Caco-2 (cell line): ENCODE results near the gene TEPSIN. TPM values are rescaled to one million over a fixed set of nuclear protein-coding genes. Genes with fewer than 3 reads are reported as not detected.
A peak's percentile ranks its signal among the peaks of the same experiment; 100 is the strongest.

Experiments
- BruUV-seq: library from RNA; stranded (reverse); fragments of 400-500 nt; replicated peaks from 2 replicates; lab custom pipeline; 2021; lab: Mats Ljungman, UMichigan
- CTCF ChIA-PET: fragments of 300-600 bp; sonication (Branson Sonifier 250); formaldehyde crosslinking; loops from one replicate; lab custom pipeline; 2022; ENCODE audit warnings: antibody characterized with exemption; lab: Charles Lee
- POLR2A ChIA-PET: fragments of 300-600 bp; sonication (Branson Sonifier 250); formaldehyde crosslinking; loops from one replicate; lab custom pipeline; 2022; ENCODE audit warnings: antibody characterized with exemption; lab: Charles Lee
- DNase-seq, 2 experiments: peaks; one replicate each; pipeline versions ENCODE4 v3.0.0 to v3.0.0-alpha.2; 2020 to 2022
- H3K27me3 ChIP-seq: replicated peaks from 2 replicates; pipeline ENCODE4 v1.6.0; 2011; ENCODE audit warnings: low read length; ENCODE audit not compliant: control insufficient read depth, insufficient read depth
- H3K36me3 ChIP-seq: 2 replicates; pipeline ENCODE4 v1.5.1; 2011; ENCODE audit warnings: low read length; ENCODE audit not compliant: control insufficient read depth, insufficient read depth
- H3K4me1 ChIP-seq: fragments of 250-450 bp; sonication (Bioruptor Pico); 2 replicates; pipeline ENCODE4 v1.5.1; 2020; ENCODE audit warnings: mild to moderate bottlenecking
- H3K4me3 ChIP-seq: 2 replicates; pipeline ENCODE4 v1.5.1; 2011; ENCODE audit warnings: low read depth, mild to moderate bottlenecking, control low read depth, low read length
- H3K9me3 ChIP-seq: fragments of 250-450 bp; sonication (Bioruptor Pico); 2 replicates; pipeline ENCODE4 v1.5.1; 2020; ENCODE audit warnings: mild to moderate bottlenecking, moderate library complexity
- H3K27ac Mint-ChIP-seq: one replicate; pipeline ENCODE4 v1.8.0; 2022; ENCODE audit warnings: mixed read lengths; ENCODE audit not compliant: unreplicated experiment
- H3K27me3 Mint-ChIP-seq: one replicate; pipeline ENCODE4 v1.8.0; 2022; ENCODE audit warnings: mixed read lengths; ENCODE audit not compliant: insufficient read depth, unreplicated experiment
- H3K36me3 Mint-ChIP-seq: one replicate; pipeline ENCODE4 v1.8.0; 2022; ENCODE audit warnings: mild to moderate bottlenecking, mixed read lengths; ENCODE audit not compliant: insufficient read depth, unreplicated experiment
- H3K4me1 Mint-ChIP-seq: one replicate; pipeline ENCODE4 v1.8.0; 2022; ENCODE audit warnings: low read depth, mixed read lengths; ENCODE audit not compliant: unreplicated experiment
- H3K4me3 Mint-ChIP-seq: one replicate; pipeline ENCODE4 v1.8.0; 2022; ENCODE audit warnings: mild to moderate bottlenecking, moderate library complexity, mixed read lengths; ENCODE audit not compliant: unreplicated experiment
- H3K9me3 Mint-ChIP-seq: one replicate; pipeline ENCODE4 v1.8.0; 2022; ENCODE audit warnings: mixed read lengths; ENCODE audit not compliant: unreplicated experiment
- intact Hi-C: fragments of 100-400 bp; cut with micrococcal nuclease; formaldehyde crosslinking; loops from one replicate; pipeline ENCODE4 v1.10.0; 2022; ENCODE audit not compliant: unreplicated experiment
- total RNA-seq: library from RNA; stranded (reverse); gene quantifications from 2 replicates; pipeline ENCODE4 v1.2.3, GENCODE V29; 2022
- TF ChIP-seq, protein P1 (sequence below), 2 experiments: fragments of 200-600 bp in 1 of 2; IDR thresholded peaks; 1 replicate in 1 of 2; 2 replicates in 1 of 2; pipeline versions ENCODE4 v1.5.1 to v1.8.0; 2011 to 2022; ENCODE audit warnings: antibody characterized with exemption in 1 of 2, control low read depth in 1 of 2, inconsistent platforms in 1 of 2, low read depth in 1 of 2, low read length in 1 of 2, mild to moderate bottlenecking in 1 of 2, moderate library complexity in 1 of 2; ENCODE audit not compliant: insufficient read depth in 1 of 2, severe bottlenecking in 1 of 2, unreplicated experiment in 1 of 2

TEPSIN gene
- total RNA-seq, 1 experiment from 2014 or later, result 40.3 TPM

GRCh38 chr17:81245665-81246342, 6.9 kb upstream of the TEPSIN start:
- peaks cover 3% of the 10 kb centered on the region; the same call in 1 of the 2 replicates for H3K36me3 ChIP-seq
- no peaks in the 10 kb centered on the region for H3K9me3 Mint-ChIP-seq
- POLR2A ChIA-PET, result no interaction called here

DNA sequence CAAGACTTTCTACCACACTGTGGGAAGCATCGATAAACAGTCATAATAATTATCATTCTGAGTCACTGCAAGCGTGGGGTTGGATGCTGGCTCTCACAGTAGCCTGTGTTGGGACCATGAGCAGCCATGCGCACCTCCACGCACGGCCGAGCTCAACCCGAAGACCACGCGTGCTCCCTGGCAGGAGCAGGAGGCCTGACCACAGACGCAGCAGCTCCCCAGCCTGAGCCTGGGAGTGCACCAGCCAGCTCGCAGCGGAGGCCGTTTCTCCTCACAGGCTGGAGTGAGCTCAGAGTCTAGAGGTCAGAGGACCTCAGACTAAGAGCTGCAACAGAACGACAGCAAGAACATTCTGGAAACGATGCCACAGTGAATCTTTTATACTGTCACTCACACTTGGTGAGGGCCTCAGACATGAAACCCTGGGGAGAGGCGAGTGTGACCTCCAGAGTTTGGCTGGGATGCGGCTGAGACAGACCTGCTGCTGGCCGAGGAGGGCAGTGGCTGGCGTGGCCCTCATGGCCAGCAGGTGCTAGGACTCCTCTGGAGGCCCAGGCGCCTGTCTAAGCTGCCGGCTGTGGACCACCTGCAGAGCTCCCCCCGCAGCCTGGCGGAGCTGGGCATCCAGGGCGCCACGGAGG, 6.3 kb upstream of the TEPSIN start:
- Mint-ChIP-seq H3K4me1 (peaks cover 6% of the 10 kb centered on the region), H3K27ac (peak overlapping the region; percentile 63), H3K9me3 (no peaks in the 10 kb centered on the region), H3K27me3 (no peaks in the 10 kb centered on the region), H3K4me3 (no peak overlapping the region), H3K36me3 (peaks cover 85% of the 10 kb centered on the region)
- TF ChIP-seq, protein P1, sequence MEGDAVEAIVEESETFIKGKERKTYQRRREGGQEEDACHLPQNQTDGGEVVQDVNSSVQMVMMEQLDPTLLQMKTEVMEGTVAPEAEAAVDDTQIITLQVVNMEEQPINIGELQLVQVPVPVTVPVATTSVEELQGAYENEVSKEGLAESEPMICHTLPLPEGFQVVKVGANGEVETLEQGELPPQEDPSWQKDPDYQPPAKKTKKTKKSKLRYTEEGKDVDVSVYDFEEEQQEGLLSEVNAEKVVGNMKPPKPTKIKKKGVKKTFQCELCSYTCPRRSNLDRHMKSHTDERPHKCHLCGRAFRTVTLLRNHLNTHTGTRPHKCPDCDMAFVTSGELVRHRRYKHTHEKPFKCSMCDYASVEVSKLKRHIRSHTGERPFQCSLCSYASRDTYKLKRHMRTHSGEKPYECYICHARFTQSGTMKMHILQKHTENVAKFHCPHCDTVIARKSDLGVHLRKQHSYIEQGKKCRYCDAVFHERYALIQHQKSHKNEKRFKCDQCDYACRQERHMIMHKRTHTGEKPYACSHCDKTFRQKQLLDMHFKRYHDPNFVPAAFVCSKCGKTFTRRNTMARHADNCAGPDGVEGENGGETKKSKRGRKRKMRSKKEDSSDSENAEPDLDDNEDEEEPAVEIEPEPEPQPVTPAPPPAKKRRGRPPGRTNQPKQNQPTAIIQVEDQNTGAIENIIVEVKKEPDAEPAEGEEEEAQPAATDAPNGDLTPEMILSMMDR (IDR thresholded peaks at IDR 0.05; ENCODE audit: insufficient read depth in 1 of 2, low read depth in 1 of 2, low read length in 1 of 2, severe bottlenecking in 1 of 2, unreplicated experiment in 1 of 2), result no peak
- Histone ChIP-seq H3K9me3 (peaks cover 6% of the 10 kb centered on the region; the same call in 1 of the 2 replicates), H3K36me3 (peaks cover 3% of the 10 kb centered on the region; the same call in 1 of the 2 replicates), H3K4me1 (no peaks in the 10 kb centered on the region), H3K4me3 (no peak overlapping the region), H3K27me3 (no peaks in the 10 kb centered on the region)
- POLR2A ChIA-PET, result no interaction called here
- DNase-seq, result no peak
- CTCF ChIA-PET, result no interaction called here
- intact Hi-C loops, result no loop called here
- BruUV-seq, result no TSS peak

More at GRCh38 chr17:81245665-81246342, 6.9 kb upstream of the TEPSIN start:
- TF ChIP-seq, protein P1 (IDR thresholded peaks at IDR 0.05; ENCODE audit: insufficient read depth in 1 of 2, low read depth in 1 of 2, low read length in 1 of 2, severe bottlenecking in 1 of 2, unreplicated experiment in 1 of 2), result no peak
- H3K4me3 Mint-ChIP-seq, result no peak overlapping the region
- Histone ChIP-seq H3K9me3 (peaks cover 6% of the 10 kb centered on the region; the same call in 1 of the 2 replicates), H3K4me3 (no peak overlapping the region), H3K27me3 (no peaks in the 10 kb centered on the region), H3K4me1 (no peaks in the 10 kb centered on the region)
- no peak for DNase-seq
- intact Hi-C loops, result no loop called here
- peaks cover 85% of the 10 kb centered on the region for H3K36me3 Mint-ChIP-seq
- CTCF ChIA-PET, result no interaction called here
- no peak overlapping the region for H3K27ac Mint-ChIP-seq
- H3K27me3 Mint-ChIP-seq, result no peaks in the 10 kb centered on the region
- H3K4me1 Mint-ChIP-seq, result peaks cover 6% of the 10 kb centered on the region
- BruUV-seq, result no TSS peak

DNA sequence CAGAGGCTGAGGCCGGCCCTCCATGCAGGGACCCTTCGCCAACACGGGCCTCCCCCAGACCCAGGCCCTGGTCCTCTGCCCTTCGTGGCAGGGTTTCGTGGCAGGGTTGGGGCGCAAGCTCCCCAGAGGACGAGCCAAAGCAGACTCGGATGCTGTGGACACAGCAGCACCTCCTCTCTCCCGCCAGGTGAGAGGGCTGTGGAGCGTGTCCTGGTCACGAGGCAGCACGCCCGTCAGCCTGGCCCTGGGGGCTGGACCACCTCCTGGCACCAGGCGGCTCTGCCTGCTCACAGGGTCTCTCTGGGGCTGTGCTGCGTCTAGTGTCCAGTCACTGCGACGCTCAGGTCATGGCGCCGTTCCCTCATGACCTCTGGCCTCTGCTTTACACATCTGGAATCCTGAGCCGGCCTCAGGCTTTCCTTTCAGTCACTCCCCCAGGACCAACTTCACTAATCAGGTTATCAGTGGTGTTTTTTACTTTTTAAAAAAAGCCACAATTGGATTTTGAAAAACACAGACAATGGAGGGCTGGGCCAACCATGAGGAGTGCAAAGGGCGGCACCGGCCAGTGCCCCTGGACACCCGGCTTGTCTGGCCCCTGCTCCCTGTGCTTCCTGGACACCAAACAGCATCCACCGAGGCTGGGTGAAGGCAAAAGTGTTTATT, 5.6 kb upstream of the TEPSIN start:
- CTCF ChIA-PET, result no interaction called here
- intact Hi-C loops, result no loop called here
- H3K27ac Mint-ChIP-seq, result peak overlapping the region; percentile 63

More for the DNA sequence above, 5.6 kb upstream of the TEPSIN start:
- Histone ChIP-seq H3K4me3 (no peak overlapping the region), H3K4me1 (no peaks in the 10 kb centered on the region), H3K9me3 (peaks cover under 1% of the 10 kb centered on the region; the same call in 1 of the 2 replicates), H3K27me3 (no peaks in the 10 kb centered on the region), H3K36me3 (no peaks in the 10 kb centered on the region; the same call in 1 of the 2 replicates)
- TF ChIP-seq, protein P1 (IDR thresholded peaks at IDR 0.05; ENCODE audit: insufficient read depth in 1 of 2, low read depth in 1 of 2, low read length in 1 of 2, severe bottlenecking in 1 of 2, unreplicated experiment in 1 of 2), result no peak
- no peaks in the 10 kb centered on the region for H3K9me3 Mint-ChIP-seq
- POLR2A ChIA-PET, result no interaction called here
- H3K36me3 Mint-ChIP-seq, result peaks cover 83% of the 10 kb centered on the region
- no TSS peak for BruUV-seq
- H3K27me3 Mint-ChIP-seq, result no peaks in the 10 kb centered on the region
- H3K4me1 Mint-ChIP-seq, result peaks cover 6% of the 10 kb centered on the region
- H3K4me3 Mint-ChIP-seq, result no peak overlapping the region
- DNase-seq, result no peak
